BLaER1 (cell line): ENCODE measurements around the gene HLCS.

Experiments
- H3K27ac ChIP-seq: shearing (Covaris generic); formaldehyde crosslinking; 2 replicates; pipeline ENCODE4 v1.8.1; 2022
- H3K27me3 ChIP-seq: shearing (Covaris generic); formaldehyde crosslinking; 2 replicates; pipeline ENCODE4 v1.8.1; 2022
- H3K36me3 ChIP-seq: shearing (Covaris generic); formaldehyde crosslinking; 2 replicates; pipeline ENCODE4 v1.8.1; 2022
- H3K4me1 ChIP-seq: shearing (Covaris generic); formaldehyde crosslinking; 2 replicates; pipeline ENCODE4 v1.8.1; 2022
- H3K4me2 ChIP-seq: shearing (Covaris generic); formaldehyde crosslinking; 2 replicates; pipeline ENCODE4 v1.8.1; 2022
- H3K4me3 ChIP-seq: shearing (Covaris generic); formaldehyde crosslinking; 2 replicates; pipeline ENCODE4 v1.8.1; 2022
- H3K9ac ChIP-seq: shearing (Covaris generic); formaldehyde crosslinking; 2 replicates; pipeline ENCODE4 v1.8.1; 2022
- H3K9me3 ChIP-seq: shearing (Covaris generic); formaldehyde crosslinking; 2 replicates; pipeline ENCODE4 v1.8.1; 2022
- H4K20me1 ChIP-seq: shearing (Covaris generic); formaldehyde crosslinking; 2 replicates; pipeline ENCODE4 v1.8.1; 2022
- Cebpa-rat ChIP-seq: shearing (Covaris generic); IDR thresholded peaks from 2 replicates; pipeline ENCODE4 v1.8.1; 2022

HLCS gene

GRCh38 chr21:36732217-36732616 lies 234.3 kb downstream of the HLCS start:
- Histone ChIP-seq H3K4me1 (peaks cover 12% of the 10 kb centered on the region), H3K36me3 (no peaks in the 10 kb centered on the region), H4K20me1 (no peaks in the 10 kb centered on the region), H3K4me2 (no peak overlapping the region), H3K9me3 (no peaks in the 10 kb centered on the region), H3K27me3 (no peaks in the 10 kb centered on the region), H3K27ac (no peak overlapping the region), H3K9ac (no peak overlapping the region), H3K4me3 (no peak overlapping the region)
- no peak for TF ChIP-seq Cebpa-rat

- Histone ChIP-seq H3K9ac (no peak overlapping the region), H3K27ac (no peak overlapping the region), H3K27me3 (no peaks in the 10 kb centered on the region), H3K9me3 (no peaks in the 10 kb centered on the region), H3K36me3 (no peaks in the 10 kb centered on the region), H3K4me3 (no peak overlapping the region), H3K4me1 (peaks cover 12% of the 10 kb centered on the region), H3K4me2 (no peak overlapping the region), H4K20me1 (no peaks in the 10 kb centered on the region)
- TF ChIP-seq Cebpa-rat: no peak
These were observed 235.9 kb downstream of the HLCS start for GRCh38 chr21:36730291-36731281.

GRCh38 chr21:36729310-36729970 lies 237.0 kb downstream of the HLCS start:
- no peaks in the 10 kb centered on the region for H3K36me3 ChIP-seq
- no peaks in the 10 kb centered on the region for H3K9me3 ChIP-seq
- H4K20me1 ChIP-seq: no peaks in the 10 kb centered on the region
- no peak overlapping the region for H3K27ac ChIP-seq
- TF ChIP-seq Cebpa-rat: no peak
- H3K9ac ChIP-seq: no peak overlapping the region
- H3K4me3 ChIP-seq: no peak overlapping the region
- H3K4me2 ChIP-seq: peak overlapping the region; percentile 33; the same call in 1 of the 2 replicates
- H3K27me3 ChIP-seq: no peaks in the 10 kb centered on the region
- peaks cover 12% of the 10 kb centered on the region for H3K4me1 ChIP-seq

- Histone ChIP-seq H3K4me2 (peak overlapping the region; percentile 33), H3K36me3 (no peaks in the 10 kb centered on the region), H3K27ac (no peak overlapping the region), H3K4me1 (peaks cover 12% of the 10 kb centered on the region), H3K4me3 (no peak overlapping the region), H3K9ac (no peak overlapping the region), H3K9me3 (no peaks in the 10 kb centered on the region), H3K27me3 (no peaks in the 10 kb centered on the region), H4K20me1 (no peaks in the 10 kb centered on the region)
- no peak for TF ChIP-seq Cebpa-rat
These were observed 237.9 kb downstream of the HLCS start for GRCh38 chr21:36728371-36729111.

GRCh38 chr21:36727866-36728265 lies 238.6 kb downstream of the HLCS start:
- no peak overlapping the region for H3K27ac ChIP-seq

GRCh38 chr21:36725793-36726386 lies 240.6 kb downstream of the HLCS start:
- Histone ChIP-seq H3K9ac (no peak overlapping the region), H3K27ac (no peak overlapping the region), H3K9me3 (no peaks in the 10 kb centered on the region), H4K20me1 (no peaks in the 10 kb centered on the region), H3K36me3 (no peaks in the 10 kb centered on the region), H3K27me3 (no peaks in the 10 kb centered on the region), H3K4me1 (peaks cover 12% of the 10 kb centered on the region), H3K4me3 (no peak overlapping the region), H3K4me2 (no peak overlapping the region)
- TF ChIP-seq Cebpa-rat: no peak

More at GRCh38 chr21:36727866-36728265, 238.6 kb downstream of the HLCS start:
- no peaks in the 10 kb centered on the region for H3K9me3 ChIP-seq
- H3K4me2 ChIP-seq: no peak overlapping the region
- H4K20me1 ChIP-seq: no peaks in the 10 kb centered on the region
- H3K36me3 ChIP-seq: no peaks in the 10 kb centered on the region
- H3K4me3 ChIP-seq: no peak overlapping the region
- H3K27me3 ChIP-seq: no peaks in the 10 kb centered on the region
- no peak for TF ChIP-seq Cebpa-rat
- H3K9ac ChIP-seq: no peak overlapping the region
- peaks cover 12% of the 10 kb centered on the region for H3K4me1 ChIP-seq

GRCh38 chr21:36724660-36725059 lies 241.8 kb downstream of the HLCS start:
- no peak overlapping the region for H3K9ac ChIP-seq
- TF ChIP-seq Cebpa-rat: no peak
- no peak overlapping the region for H3K4me3 ChIP-seq
- H3K36me3 ChIP-seq: no peaks in the 10 kb centered on the region
- H3K4me1 ChIP-seq: peaks cover 12% of the 10 kb centered on the region
- H3K9me3 ChIP-seq: no peaks in the 10 kb centered on the region
- no peak overlapping the region for H3K27ac ChIP-seq
- no peaks in the 10 kb centered on the region for H4K20me1 ChIP-seq
- H3K27me3 ChIP-seq: no peaks in the 10 kb centered on the region
- no peak overlapping the region for H3K4me2 ChIP-seq

- H3K36me3 ChIP-seq: no peaks in the 10 kb centered on the region
- H3K27ac ChIP-seq: no peak overlapping the region
- peaks cover 3% of the 10 kb centered on the region; the same call in 1 of the 2 replicates for H3K4me1 ChIP-seq
- peaks cover 2% of the 10 kb centered on the region for H3K27me3 ChIP-seq
- no peak overlapping the region for H3K4me3 ChIP-seq
- no peak overlapping the region for H3K9ac ChIP-seq
- H3K4me2 ChIP-seq: no peak overlapping the region
- no peaks in the 10 kb centered on the region for H3K9me3 ChIP-seq
- TF ChIP-seq Cebpa-rat: no peak
- H4K20me1 ChIP-seq: no peaks in the 10 kb centered on the region
These were observed 243.0 kb downstream of the HLCS start for GRCh38 chr21:36723371-36723881.
